Type B pancreatic cell (in vitro differentiated cells): ENCODE data around the gene APMAP. TPM values are rescaled to one million over a fixed set of nuclear protein-coding genes. Genes with fewer than 3 reads are reported as not detected.

Experiments used
- DNase-seq: peaks from one replicate; pipeline ENCODE4 v3.0.0; 2021; ENCODE audit warnings: mixed read lengths; ENCODE audit not compliant: unreplicated experiment; ENCODE audit errors: extremely low spot score
- H3K27ac Mint-ChIP-seq: 2 replicates; pipeline ENCODE4 v1.8.0; 2021; ENCODE audit warnings: mild to moderate bottlenecking, mixed read lengths
- H3K27me3 Mint-ChIP-seq: 2 replicates; pipeline ENCODE4 v1.8.0; 2021; ENCODE audit warnings: mixed read lengths
- H3K36me3 Mint-ChIP-seq: 2 replicates; pipeline ENCODE4 v1.8.0; 2021; ENCODE audit warnings: mixed read lengths
- H3K4me1 Mint-ChIP-seq: one replicate; pipeline ENCODE4 v1.8.0; 2021; ENCODE audit warnings: mixed read lengths; ENCODE audit not compliant: unreplicated experiment
- H3K4me3 Mint-ChIP-seq: 2 replicates; pipeline ENCODE4 v1.8.0; 2021; ENCODE audit warnings: mild to moderate bottlenecking, mixed read lengths
- H3K9me3 Mint-ChIP-seq: 2 replicates; pipeline ENCODE4 v1.8.0; 2021; ENCODE audit warnings: mixed read lengths
- total RNA-seq: library from RNA; stranded (reverse); gene quantifications from 2 replicates; pipeline ENCODE4 v1.2.1, GENCODE V29; 2021; ENCODE audit warnings: low replicate concordance
- TF ChIP-seq, protein P1 (sequence below): fragments of 200-600 bp; sonication (generic); conservative IDR thresholded peaks from 2 replicates; pipeline ENCODE4 v1.5.0; 2021; ENCODE audit warnings: antibody characterized with exemption, mild to moderate bottlenecking

APMAP gene
- total RNA-seq, 1 donor from 2014 or later, result 71.6 TPM

DNA sequence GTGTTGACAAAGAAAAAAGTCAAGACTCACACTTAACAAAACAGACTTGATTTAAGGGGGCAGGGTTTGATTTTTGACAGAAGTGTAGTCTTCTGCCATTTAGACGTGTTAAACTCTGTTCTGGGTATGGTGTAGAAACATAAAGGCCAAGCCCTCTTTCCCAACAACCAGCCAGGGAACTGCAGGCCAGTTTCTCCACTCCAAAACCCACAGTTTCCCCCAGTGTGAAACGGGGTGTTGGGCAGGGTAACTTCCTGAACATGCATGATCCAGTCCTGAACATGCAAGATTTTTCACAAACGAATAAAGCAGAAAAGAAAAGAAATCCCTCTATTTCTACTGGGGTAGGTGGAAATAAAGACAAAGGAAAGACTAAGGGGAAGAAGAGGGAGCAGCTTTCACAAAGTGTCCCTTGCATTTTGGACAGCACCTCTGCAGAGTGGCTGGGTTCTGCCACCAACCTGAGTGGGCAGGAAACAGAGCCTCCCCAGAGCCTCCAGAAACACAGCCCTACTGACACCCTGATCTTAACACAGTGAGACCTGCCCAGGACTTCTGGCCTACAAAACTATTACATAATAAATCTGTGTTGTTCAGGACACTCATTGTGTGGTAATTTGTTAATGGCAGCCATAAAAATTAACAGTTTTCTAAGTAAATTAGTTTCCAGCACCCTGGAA is 7.5 kb downstream of the APMAP start:
- TF ChIP-seq, protein P1, sequence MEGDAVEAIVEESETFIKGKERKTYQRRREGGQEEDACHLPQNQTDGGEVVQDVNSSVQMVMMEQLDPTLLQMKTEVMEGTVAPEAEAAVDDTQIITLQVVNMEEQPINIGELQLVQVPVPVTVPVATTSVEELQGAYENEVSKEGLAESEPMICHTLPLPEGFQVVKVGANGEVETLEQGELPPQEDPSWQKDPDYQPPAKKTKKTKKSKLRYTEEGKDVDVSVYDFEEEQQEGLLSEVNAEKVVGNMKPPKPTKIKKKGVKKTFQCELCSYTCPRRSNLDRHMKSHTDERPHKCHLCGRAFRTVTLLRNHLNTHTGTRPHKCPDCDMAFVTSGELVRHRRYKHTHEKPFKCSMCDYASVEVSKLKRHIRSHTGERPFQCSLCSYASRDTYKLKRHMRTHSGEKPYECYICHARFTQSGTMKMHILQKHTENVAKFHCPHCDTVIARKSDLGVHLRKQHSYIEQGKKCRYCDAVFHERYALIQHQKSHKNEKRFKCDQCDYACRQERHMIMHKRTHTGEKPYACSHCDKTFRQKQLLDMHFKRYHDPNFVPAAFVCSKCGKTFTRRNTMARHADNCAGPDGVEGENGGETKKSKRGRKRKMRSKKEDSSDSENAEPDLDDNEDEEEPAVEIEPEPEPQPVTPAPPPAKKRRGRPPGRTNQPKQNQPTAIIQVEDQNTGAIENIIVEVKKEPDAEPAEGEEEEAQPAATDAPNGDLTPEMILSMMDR, result no peak
- Mint-ChIP-seq H3K27ac (no peak overlapping the region), H3K4me1 (peaks cover 4% of the 10 kb centered on the region), H3K4me3 (no peak overlapping the region), H3K27me3 (no peaks in the 10 kb centered on the region), H3K9me3 (peaks cover under 1% of the 10 kb centered on the region), H3K36me3 (peaks cover 25% of the 10 kb centered on the region)
- DNase-seq, result peak; percentile 27

DNA sequence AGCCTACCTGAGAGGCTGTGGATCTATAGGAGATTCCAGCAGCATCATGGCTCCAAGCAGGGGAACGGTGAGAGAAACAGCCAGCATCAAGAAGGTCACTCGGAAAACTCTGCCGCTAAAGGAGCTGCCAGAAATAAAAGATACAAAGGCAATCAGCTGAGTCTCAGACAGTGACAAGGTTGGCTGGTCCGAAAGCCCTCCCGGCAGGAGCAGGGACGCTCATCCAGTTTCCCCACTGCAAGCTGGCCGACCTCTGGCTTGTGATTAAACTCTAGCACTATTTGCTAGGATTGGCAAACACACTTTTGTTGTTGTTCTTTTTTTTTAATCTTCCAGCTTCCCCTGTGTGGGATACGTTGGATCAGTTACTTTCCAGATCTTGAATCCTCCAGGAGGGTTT is 8.7 kb downstream of the APMAP start:
- TF ChIP-seq, protein P1, result no peak
- no peak overlapping the region for H3K4me3 Mint-ChIP-seq
- DNase-seq, result peak; percentile 24
- H3K27me3 Mint-ChIP-seq, result no peaks in the 10 kb centered on the region
- peaks cover 4% of the 10 kb centered on the region for H3K4me1 Mint-ChIP-seq
- no peak overlapping the region for H3K27ac Mint-ChIP-seq
- peaks cover 33% of the 10 kb centered on the region for H3K36me3 Mint-ChIP-seq
- peaks cover 8% of the 10 kb centered on the region for H3K9me3 Mint-ChIP-seq

DNA sequence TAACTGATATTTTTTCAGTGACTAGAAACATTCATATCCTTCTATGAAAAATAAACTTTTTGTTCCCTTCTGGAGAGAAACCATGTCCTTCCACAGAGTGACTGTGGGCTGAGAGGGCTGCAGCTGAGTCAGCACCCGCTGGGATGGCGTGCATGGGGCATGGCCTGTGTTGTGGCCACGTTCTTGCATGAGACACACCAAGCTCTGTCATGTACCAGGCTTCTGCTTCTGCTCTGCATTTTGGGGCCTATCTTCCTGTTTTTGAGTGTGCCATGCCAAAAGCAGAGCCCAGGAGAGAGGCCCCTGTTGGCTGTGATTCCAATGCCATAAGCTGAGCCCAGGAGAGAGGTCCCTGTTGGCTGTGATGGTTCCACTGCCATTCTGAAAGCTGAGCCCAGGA is 10.8 kb downstream of the APMAP start:
- DNase-seq, result peak; percentile 29
- H3K27ac Mint-ChIP-seq, result no peak overlapping the region
- H3K36me3 Mint-ChIP-seq, result peaks cover 54% of the 10 kb centered on the region
- TF ChIP-seq, protein P1, result no peak
- H3K4me3 Mint-ChIP-seq, result no peak overlapping the region
- H3K9me3 Mint-ChIP-seq, result peaks cover 10% of the 10 kb centered on the region
- H3K4me1 Mint-ChIP-seq, result peaks cover 4% of the 10 kb centered on the region
- H3K27me3 Mint-ChIP-seq, result no peaks in the 10 kb centered on the region

DNA sequence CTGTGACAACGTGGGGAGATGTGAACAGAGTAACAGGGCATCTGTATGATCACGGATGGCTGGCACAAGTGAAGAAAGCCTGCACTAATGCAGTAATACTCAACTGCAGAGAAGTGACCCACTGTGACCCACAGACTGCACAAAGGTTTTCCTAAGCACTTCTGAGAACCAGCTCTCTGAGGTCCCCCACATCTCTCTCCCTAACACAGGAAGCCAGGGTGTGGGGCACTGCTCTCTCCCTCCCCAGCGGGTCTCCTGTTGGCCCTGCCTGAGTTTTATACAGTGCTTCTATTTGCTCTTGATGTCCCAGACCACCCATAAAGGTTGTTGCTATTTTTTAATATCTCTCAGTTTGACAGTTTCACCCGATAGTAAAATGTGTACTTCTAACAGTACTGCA is 11.3 kb downstream of the APMAP start:
- TF ChIP-seq, protein P1, result no peak
- DNase-seq, result peak; percentile 29

DNA sequence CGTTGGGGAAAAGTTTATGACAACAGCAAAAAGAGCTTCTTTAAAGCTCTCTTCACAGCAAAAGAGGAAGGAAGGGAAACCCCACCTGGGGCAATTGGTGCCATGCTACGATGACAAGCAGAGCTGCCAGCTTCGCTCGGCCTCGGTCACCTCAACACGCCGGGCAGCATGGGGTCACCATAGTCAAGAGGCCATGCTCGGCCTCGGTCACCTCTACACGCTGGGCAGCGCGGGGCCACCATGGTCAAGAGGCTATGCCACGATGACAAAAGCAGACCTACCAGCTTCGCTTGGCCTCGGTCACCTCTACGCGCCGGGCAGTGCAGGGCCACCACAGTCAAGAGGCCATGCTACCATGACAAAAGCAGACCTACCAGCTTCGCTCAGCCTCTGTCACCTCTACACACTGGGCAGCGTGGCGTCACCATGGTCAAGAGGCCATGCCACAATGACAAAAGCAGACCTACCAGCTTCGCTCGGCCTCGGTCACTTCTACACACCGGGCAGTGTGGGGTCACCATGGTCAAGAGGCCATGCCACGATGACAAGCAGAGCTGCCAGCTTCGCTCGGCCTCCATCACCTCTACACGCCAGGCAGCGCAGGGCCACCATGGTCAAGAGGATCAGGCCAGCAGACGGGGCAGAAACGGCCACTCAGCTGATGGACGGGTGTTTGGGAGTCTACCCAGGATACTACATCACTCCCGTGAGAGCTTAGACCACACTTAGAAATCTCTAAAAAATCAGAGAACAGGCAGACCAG is 12.1 kb downstream of the APMAP start:
- Mint-ChIP-seq H3K27ac (no peak overlapping the region), H3K36me3 (peaks cover 67% of the 10 kb centered on the region), H3K27me3 (no peaks in the 10 kb centered on the region), H3K4me1 (peaks cover 4% of the 10 kb centered on the region), H3K4me3 (no peak overlapping the region), H3K9me3 (peaks cover 16% of the 10 kb centered on the region)
- TF ChIP-seq, protein P1, result no peak
- DNase-seq, result no peak

More for the DNA sequence above, 11.3 kb downstream of the APMAP start:
- Mint-ChIP-seq H3K27me3 (no peaks in the 10 kb centered on the region), H3K4me3 (no peak overlapping the region), H3K27ac (no peak overlapping the region), H3K36me3 (peaks cover 59% of the 10 kb centered on the region), H3K4me1 (peaks cover 4% of the 10 kb centered on the region), H3K9me3 (peaks cover 14% of the 10 kb centered on the region)
